Measurements from ENCODE around the gene KDM2B. TPM values are rescaled to one million over a fixed set of nuclear protein-coding genes. Genes with fewer than 3 reads are reported as not detected.

The KDM2B gene
- total and polyA plus RNA-seq, 2 donors (not counting 1 experiment from before 2014, with no cell fraction given), result 108 to 126 TPM

DNA sequence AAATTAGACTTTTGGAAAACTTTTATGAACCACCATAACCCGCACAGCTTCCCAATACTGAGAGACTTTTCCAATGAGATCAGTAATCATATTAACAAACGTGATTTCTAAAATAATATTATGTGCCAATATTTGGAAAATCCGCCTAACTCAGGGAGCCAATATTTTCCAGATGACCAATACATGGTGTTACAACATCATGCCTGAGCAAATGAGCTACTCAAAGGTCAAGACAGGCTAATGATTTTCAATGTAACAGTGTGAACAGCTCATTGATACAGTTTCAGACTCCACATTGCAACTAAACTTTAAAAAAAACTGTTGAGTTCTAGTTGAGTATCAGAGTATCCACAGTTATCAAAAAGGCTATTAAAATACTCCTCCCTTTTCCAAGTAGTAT lies 134.1 kb downstream of the KDM2B start:
- intact Hi-C loops (cut with micrococcal nuclease), result no loop called here
- Histone ChIP-seq H3K4me2 (replicated peaks; ENCODE audit: low read depth, low read length, poor library complexity, severe bottlenecking) (no peak overlapping the region), H3K27ac (ENCODE audit: low read length in 2 of 2) (no peak overlapping the region), H3K36me3 (replicated peaks in 1 of 2; ENCODE audit: control extremely low read depth in 1 of 2, control insufficient read depth in 1 of 2, extremely low read depth in 1 of 2, insufficient read depth in 2 of 2, low read length in 1 of 2) (peaks cover under 1 to 59% of the 10 kb centered on the region in 2 experiments), H3K4me3 (ENCODE audit: control extremely low read depth in 1 of 5, extremely low read depth in 1 of 5, insufficient read depth in 1 of 5, low read depth in 2 of 5, low read length in 4 of 5) (no peak overlapping the region), H3K4me1 (ENCODE audit: control insufficient read depth in 2 of 2, insufficient read depth in 2 of 2, low read length in 2 of 2) (peaks cover 13 to 19% of the 10 kb centered on the region in 2 donors), H4K20me1 (ENCODE audit: control insufficient read depth, insufficient read depth, low read length, poor library complexity, severe bottlenecking) (peaks cover 81% of the 10 kb centered on the region), H3K9me3 (ENCODE audit: control extremely low read depth in 1 of 3, control insufficient read depth in 2 of 3, insufficient read depth in 1 of 3, low read length in 2 of 3) (no peaks in the 10 kb centered on the region), H3K27me3 (replicated peaks in 1 of 4; ENCODE audit: control extremely low read depth in 1 of 4, control insufficient read depth in 3 of 4, insufficient read depth in 4 of 4, low read length in 3 of 4) (no peaks in the 10 kb centered on the region), H3K9ac (ENCODE audit: low read length) (no peak overlapping the region), H2AFZ (ENCODE audit: insufficient read depth, low read depth, low read length, poor library complexity, severe bottlenecking) (no peak overlapping the region), H3K79me2 (ENCODE audit: control insufficient read depth, insufficient read depth, low read length) (peaks cover 95% of the 10 kb centered on the region)
- ChIA-PET CTCF (interaction anchor here (0.6 to 0.8 kb wide), 2 partner anchors 18 to 57 kb away, joined by 3 to 5 read pairs; no protein-coding TSS in a partner anchor), POLR2A (no interaction called here)
- no CpG with 5 or more reads among the region's 3 CpGs for WGBS (ENCODE audit: insufficient coverage)
- TF ChIP-seq CTCF (IDR thresholded peaks at IDR 0.05), result no peak
- TF ChIP-seq EZH2 (IDR thresholded peaks at IDR 0.05; ENCODE audit: borderline replicate concordance, insufficient read depth, low read depth, low read length, poor library complexity, severe bottlenecking), result no peak
- no peaks in the 10 kb centered on the region for H3K27me3 Mint-ChIP-seq
- H3K27ac Mint-ChIP-seq, result no peak overlapping the region
- no peaks in the 10 kb centered on the region for H3K9me3 Mint-ChIP-seq (ENCODE audit: insufficient read depth)
- no peak for ATAC-seq (ENCODE audit: low read depth)
- no peak overlapping the region for H3K4me3 Mint-ChIP-seq
- peaks cover 35% of the 10 kb centered on the region for H3K4me1 Mint-ChIP-seq
- DNase-seq, result no peak

DNA sequence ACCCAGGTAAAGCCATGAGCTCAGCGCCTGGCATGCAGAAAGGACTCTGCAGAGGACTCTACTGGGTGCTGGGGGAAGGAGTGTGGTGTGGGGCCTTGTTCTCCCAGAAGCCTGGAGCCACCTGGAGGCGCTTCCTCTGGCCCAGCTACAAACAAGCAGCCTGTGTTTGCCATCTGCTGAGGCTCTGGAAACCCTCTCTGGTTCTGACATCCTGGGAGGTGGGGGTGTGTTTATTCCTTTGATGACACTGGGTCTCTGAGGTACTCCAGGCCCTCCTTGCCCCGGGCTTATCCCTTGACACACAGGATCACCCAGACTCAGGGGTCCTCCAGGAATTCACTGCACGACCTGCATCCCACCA lies 136.0 kb downstream of the KDM2B start:
- Histone ChIP-seq H3K9me3 (ENCODE audit: control extremely low read depth in 1 of 3, control insufficient read depth in 2 of 3, insufficient read depth in 1 of 3, low read length in 2 of 3) (no peaks in the 10 kb centered on the region), H3K27me3 (replicated peaks in 1 of 4; ENCODE audit: control extremely low read depth in 1 of 4, control insufficient read depth in 3 of 4, insufficient read depth in 4 of 4, low read length in 3 of 4) (no peaks in the 10 kb centered on the region), H3K9ac (ENCODE audit: low read length) (no peak overlapping the region), H3K4me2 (replicated peaks; ENCODE audit: low read depth, low read length, poor library complexity, severe bottlenecking) (no peak overlapping the region), H3K4me1 (ENCODE audit: control insufficient read depth in 2 of 2, insufficient read depth in 2 of 2, low read length in 2 of 2) (peaks cover 1 to 2% of the 10 kb centered on the region in 2 donors), H2AFZ (ENCODE audit: insufficient read depth, low read depth, low read length, poor library complexity, severe bottlenecking) (no peak overlapping the region), H3K27ac (ENCODE audit: low read length in 2 of 2) (no peak overlapping the region), H3K36me3 (replicated peaks in 1 of 2; ENCODE audit: control extremely low read depth in 1 of 2, control insufficient read depth in 1 of 2, extremely low read depth in 1 of 2, insufficient read depth in 2 of 2, low read length in 1 of 2) (peaks cover 8 to 71% of the 10 kb centered on the region in 2 experiments), H3K4me3 (ENCODE audit: control extremely low read depth in 1 of 5, extremely low read depth in 1 of 5, insufficient read depth in 1 of 5, low read depth in 2 of 5, low read length in 4 of 5) (no peak overlapping the region), H3K79me2 (ENCODE audit: control insufficient read depth, insufficient read depth, low read length) (peaks cover 94% of the 10 kb centered on the region), H4K20me1 (ENCODE audit: control insufficient read depth, insufficient read depth, low read length, poor library complexity, severe bottlenecking) (peaks cover 81% of the 10 kb centered on the region)
- no peaks in the 10 kb centered on the region for H3K9me3 Mint-ChIP-seq (ENCODE audit: insufficient read depth)
- ATAC-seq (ENCODE audit: low read depth) (no peak), DNase-seq (no peak)
- ChIA-PET POLR2A (no interaction called here), CTCF (interaction anchor here (0.6 to 7.7 kb wide), 5 partner anchors 10 to 268 kb away, joined by 3 to 115 read pairs (median 6); partner anchors contain the start of gene TMEM120B)
- no peaks in the 10 kb centered on the region for H3K27me3 Mint-ChIP-seq
- intact Hi-C loops (cut with micrococcal nuclease), result no loop called here
- 100% methylated on average over 4 of the region's 4 CpGs for WGBS (ENCODE audit: insufficient coverage)
- TF ChIP-seq EZH2 (IDR thresholded peaks at IDR 0.05; ENCODE audit: borderline replicate concordance, insufficient read depth, low read depth, low read length, poor library complexity, severe bottlenecking) (no peak), CTCF (IDR thresholded peaks at IDR 0.05) (no peak)
- no peak overlapping the region for H3K27ac Mint-ChIP-seq
- no peak overlapping the region for H3K4me3 Mint-ChIP-seq
- peaks cover 19% of the 10 kb centered on the region for H3K4me1 Mint-ChIP-seq
